ENCODE measurements around the gene AKAP13. TPM values are rescaled to one million over a fixed set of nuclear protein-coding genes. Genes with fewer than 3 reads are reported as not detected.

AKAP13 gene
- total and polyA plus RNA-seq, 2 of the 8 experiments (the other 6 are each of a cell fraction or from before 2014, with no cell fraction given): 14.0 to 46.2 TPM

- Histone ChIP-seq H3K4ac (replicated peaks; ENCODE audit: insufficient read length, low read depth, low read length) (peak overlapping the region; percentile 61), H4K8ac (ENCODE audit: extremely low read depth, insufficient read depth, low read length) (no peak overlapping the region), H2BK120ac (replicated peaks; ENCODE audit: low read depth, low read length) (no peak overlapping the region), H4K5ac (ENCODE audit: insufficient read length, low read depth, low read length) (no peak overlapping the region), H4K91ac (replicated peaks; ENCODE audit: insufficient read length, low read length) (no peak overlapping the region), H3K18ac (ENCODE audit: extremely low read depth, low read length) (no peak overlapping the region), H3K23ac (ENCODE audit: insufficient read length) (no peak overlapping the region), H2BK12ac (ENCODE audit: low read depth, low read length) (no peak overlapping the region), H3K9me3 (ENCODE audit: insufficient read depth in 2 of 2, low read depth in 1 of 2, low read length in 1 of 2) (no peaks in the 10 kb centered on the region), H3K79me2 (ENCODE audit: control insufficient read depth in 1 of 2, insufficient read depth in 2 of 2, low read length in 2 of 2) (peaks cover 10 to 93% of the 10 kb centered on the region in 2 experiments; a peak in 3 of 4 replicates), H2BK20ac (ENCODE audit: low read length) (no peak overlapping the region), H3K79me1 (ENCODE audit: low read depth, low read length) (no peaks in the 10 kb centered on the region; the same call in none of the 2 replicates), H3K56ac (replicated peaks; ENCODE audit: insufficient read length, low read depth, low read length) (no peak overlapping the region), H3K4me3 (ENCODE audit: extremely low read depth in 1 of 4, insufficient read depth in 2 of 4, low read depth in 3 of 4, low read length in 4 of 4) (no peak overlapping the region), H3K23me2 (ENCODE audit: low read depth, low read length) (no peaks in the 10 kb centered on the region), H4K20me1 (replicated peaks in 1 of 2; ENCODE audit: control insufficient read depth in 1 of 2, insufficient read depth in 2 of 2, low read length in 2 of 2) (peaks cover 2 to 15% of the 10 kb centered on the region in 2 experiments), H2BK5ac (ENCODE audit: low read depth, low read length) (0 out of 2 replicates have a peak overlapping the region, but pooled peaks have one; percentile 21), H3K27me3 (replicated peaks in 1 of 4; ENCODE audit: control insufficient read depth in 3 of 4, extremely low read depth in 1 of 4, insufficient read depth in 3 of 4, low read length in 3 of 4) (no peaks in the 10 kb centered on the region), H2AFZ (ENCODE audit: low read length) (no peak overlapping the region), H3K27ac (ENCODE audit: low read depth, low read length) (no peak overlapping the region), H3K9ac (replicated peaks in 1 of 4; ENCODE audit: extremely low read depth in 1 of 4, low read depth in 3 of 4, low read length in 3 of 4) (no peak overlapping the region), H3K4me1 (replicated peaks in 1 of 4; ENCODE audit: control insufficient read depth in 3 of 4, insufficient read depth in 4 of 4, low read length in 3 of 4) (peaks cover 0 to 7% (median 2%) of the 10 kb centered on the region in 4 experiments; a peak in 3 of 7 replicates), H3K14ac (ENCODE audit: insufficient read length) (no peak overlapping the region), H3K36me3 (ENCODE audit: control insufficient read depth in 2 of 4, insufficient read depth in 4 of 4, low read length in 3 of 4) (no peaks in the 10 kb centered on the region), H2BK15ac (ENCODE audit: low read length) (no peak overlapping the region), H3K4me2 (ENCODE audit: insufficient read depth in 1 of 2, low read depth in 2 of 2, low read length in 2 of 2) (no peak overlapping the region), H2AK5ac (ENCODE audit: low read depth, low read length) (no peak overlapping the region)
- CTCF ChIA-PET (ENCODE audit: partially characterized antibody): interaction anchor here (1.1 to 1.4 kb wide), 2 partner anchors 9 to 14 kb away, joined by 3 to 5 read pairs; no protein-coding TSS in a partner anchor
- POLR2A ChIA-PET (ENCODE audit: partially characterized antibody): interaction anchor here (0.6 kb wide), 1 partner anchor 11 kb away, joined by 3 read pairs; no protein-coding TSS in a partner anchor
- FAIRE-seq (no peak), DNase-seq (ENCODE audit: low read depth in 1 of 2, low spot score in 2 of 2) (no peak)
- WGBS, 2 experiments (ENCODE audit: extremely low coverage in 1 of 2, insufficient coverage in 1 of 2, insufficient read length in 1 of 2, insufficient replicate concordance in 2 of 2, low coverage in 1 of 2, low lambda C conversion rate in 2 of 2, missing lambda C conversion rate in 1 of 2): 91% methylated on average over 6 of the region's 6 CpGs; no CpG with 5 or more reads in 1 of the 2 experiments
- no peak for TF ChIP-seq SAP30 (IDR thresholded peaks at IDR 0.05; ENCODE audit: insufficient read depth, insufficient replicate concordance, low read length)
Measured at GRCh38 chr15:85407421-85408269, 27.2 kb downstream of the AKAP13 start.

All from H1 (cell line).